GM21390 (cell line): ENCODE data around the gene OPN4.
A peak's percentile ranks its signal among the peaks of the same experiment; 100 is the strongest.

Experiments
- ATAC-seq: cut with Tn5 transposase; IDR thresholded peaks from one replicate; pipeline ENCODE4 v1.9.1; 2021; ENCODE audit not compliant: unreplicated experiment

Gene OPN4

DNA sequence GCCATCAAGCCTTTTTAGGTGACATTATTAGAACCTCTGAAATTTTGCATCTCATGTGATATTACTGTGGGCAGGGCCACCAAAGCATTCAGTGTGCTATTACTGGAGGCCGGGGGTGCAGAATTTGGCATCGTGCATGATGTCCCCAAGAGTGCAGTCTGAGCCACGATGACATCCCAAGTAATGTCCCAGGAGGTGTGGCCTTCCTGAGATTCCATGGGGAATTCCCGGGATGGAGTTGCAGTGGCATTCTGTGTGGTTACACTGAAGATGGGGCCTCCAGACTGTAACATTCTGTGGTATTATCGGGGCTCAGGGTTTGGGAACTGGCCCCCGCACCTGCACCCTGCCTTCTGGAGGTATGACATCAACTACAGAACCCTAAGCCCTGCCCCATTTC is 23.0 kb downstream of the OPN4 start:
- ATAC-seq: no peak

- no peak for ATAC-seq
Observed at GRCh38 chr10:86678999-86679792, 24.8 kb downstream of the OPN4 start.

DNA sequence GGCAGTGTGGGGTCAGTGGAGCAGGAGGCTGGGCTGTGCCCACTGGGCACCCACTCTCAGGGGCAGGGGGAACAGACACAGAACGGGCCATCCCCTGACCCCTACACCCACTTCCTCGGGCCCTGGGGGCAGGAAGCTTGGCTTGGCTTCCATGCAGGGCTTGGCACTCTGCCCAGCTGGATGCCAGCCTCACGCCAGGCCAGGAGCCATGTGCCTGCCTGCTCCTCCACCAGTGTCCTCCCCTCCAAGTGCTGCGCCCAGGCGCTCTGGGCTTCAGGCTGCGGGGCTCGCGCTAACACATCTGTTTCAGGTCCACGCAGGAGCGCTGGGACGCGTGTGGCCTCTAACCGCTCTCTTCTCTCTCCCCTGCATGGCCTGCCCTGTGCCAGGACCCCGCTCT is 26.7 kb downstream of the OPN4 start:
- ATAC-seq: no peak

GRCh38 chr10:86681722-86682386 is 27.5 kb downstream of the OPN4 start:
- no peak for ATAC-seq

DNA sequence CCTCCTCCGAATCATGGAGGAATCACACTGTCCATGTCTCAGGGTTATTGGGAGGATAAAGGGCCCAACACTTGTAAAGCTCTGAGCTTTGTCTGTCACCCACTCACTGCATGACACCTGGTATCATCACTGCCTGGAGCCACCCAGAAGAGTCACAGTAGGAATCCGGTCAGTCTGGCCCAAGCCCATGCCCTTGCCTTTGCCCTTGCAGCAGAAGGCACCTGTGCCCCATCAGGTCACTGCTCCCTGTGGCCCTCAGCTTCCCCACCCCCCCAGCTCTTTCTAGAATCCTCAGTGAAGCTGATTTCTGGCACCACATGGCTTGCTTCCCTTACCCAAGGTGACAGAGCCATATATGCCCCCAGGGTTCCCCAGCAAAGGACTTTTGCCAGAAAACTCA is 28.3 kb downstream of the OPN4 start:
- no peak for ATAC-seq

- no peak for ATAC-seq
Observed at GRCh38 chr10:86684331-86685097, 30.2 kb downstream of the OPN4 start.

DNA sequence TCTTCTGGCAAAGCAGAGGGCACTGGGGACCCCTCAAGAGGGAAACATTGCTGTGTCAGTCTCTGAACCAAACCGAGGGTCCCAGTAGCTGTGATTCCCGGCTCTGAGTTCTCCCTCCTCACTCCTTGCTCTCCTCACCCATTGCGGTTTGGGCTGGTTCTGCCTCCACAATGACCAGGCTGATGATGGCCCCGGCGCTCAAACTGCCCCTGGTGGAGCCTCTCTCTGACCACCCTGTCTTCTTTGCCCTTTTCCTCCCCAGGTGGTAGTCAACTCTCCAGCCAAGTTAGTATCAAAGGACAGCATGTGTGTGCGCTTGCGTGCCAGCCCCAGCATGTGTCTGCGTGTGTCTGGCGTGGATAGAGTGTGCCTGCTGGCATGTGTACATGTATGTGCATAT is 31.1 kb downstream of the OPN4 start:
- no peak for ATAC-seq

GRCh38 chr10:86685893-86686632 is 31.7 kb downstream of the OPN4 start:
- ATAC-seq: no peak

DNA sequence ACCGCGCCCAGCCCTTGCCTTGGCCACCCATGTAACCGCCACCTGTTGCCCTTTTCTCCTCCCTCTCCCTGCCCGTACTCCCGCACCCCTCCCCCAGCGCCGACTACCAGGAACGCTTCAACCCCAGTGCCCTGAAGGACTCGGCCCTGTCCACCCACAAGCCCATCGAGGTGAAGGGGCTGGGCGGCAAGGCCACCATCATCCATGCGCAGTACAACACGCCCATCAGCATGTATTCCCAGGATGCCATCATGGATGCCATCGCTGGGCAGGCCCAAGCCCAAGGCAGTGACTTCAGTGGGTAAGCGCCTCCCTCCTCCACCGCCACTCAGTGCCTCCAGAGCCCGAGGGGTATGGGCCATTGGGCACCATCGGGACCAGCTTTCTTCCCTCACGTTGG is 32.6 kb downstream of the OPN4 start:
- ATAC-seq: no peak

DNA sequence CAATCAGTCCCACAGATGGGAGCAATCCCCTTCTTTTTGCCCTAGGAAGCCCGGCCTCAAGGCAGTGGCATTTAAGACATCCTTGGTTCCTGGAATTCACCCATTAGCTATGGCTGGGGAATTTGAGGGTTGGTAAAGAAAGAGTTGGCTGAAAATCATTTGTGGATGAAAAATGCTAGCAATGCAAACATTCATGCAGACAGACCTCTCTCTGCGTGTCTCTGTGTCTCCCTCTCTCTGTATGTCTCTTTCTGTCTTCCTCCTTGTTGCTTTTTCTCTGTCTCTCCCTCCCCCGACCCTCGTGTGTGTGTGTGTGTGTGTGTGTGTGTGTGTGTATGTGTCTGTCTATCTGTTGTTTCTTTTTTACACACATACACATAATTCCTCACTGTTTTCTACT is 33.4 kb downstream of the OPN4 start:
- ATAC-seq: no peak

DNA sequence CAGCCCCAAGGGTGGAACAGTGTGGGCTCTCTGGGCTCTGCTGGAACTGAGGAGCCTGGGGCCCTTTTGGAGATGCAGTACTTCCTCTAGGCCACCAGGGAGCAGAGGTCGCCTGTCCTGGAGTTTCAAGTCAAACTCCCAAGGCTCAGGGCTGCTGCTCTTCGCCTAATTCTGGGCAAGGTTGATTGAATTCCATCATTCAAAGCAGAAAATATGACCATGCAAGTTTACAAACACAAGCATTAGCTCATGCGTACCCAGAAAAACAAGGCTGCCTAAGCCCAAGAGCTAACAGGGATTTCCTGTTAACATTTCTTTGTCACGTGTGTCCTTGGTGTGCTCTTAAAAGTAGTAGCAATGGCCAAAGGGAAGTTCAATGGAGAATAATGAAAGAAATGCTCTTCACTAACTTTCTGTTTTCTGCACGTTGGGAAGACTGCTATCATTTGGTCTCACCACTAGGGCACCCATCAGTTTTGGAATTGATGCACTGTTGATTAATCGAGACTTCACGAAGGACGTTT is 34.1 kb downstream of the OPN4 start:
- peak; percentile 82 for ATAC-seq

- ATAC-seq: no peak
Observed at GRCh38 chr10:86689146-86689545, 34.8 kb downstream of the OPN4 start.

DNA sequence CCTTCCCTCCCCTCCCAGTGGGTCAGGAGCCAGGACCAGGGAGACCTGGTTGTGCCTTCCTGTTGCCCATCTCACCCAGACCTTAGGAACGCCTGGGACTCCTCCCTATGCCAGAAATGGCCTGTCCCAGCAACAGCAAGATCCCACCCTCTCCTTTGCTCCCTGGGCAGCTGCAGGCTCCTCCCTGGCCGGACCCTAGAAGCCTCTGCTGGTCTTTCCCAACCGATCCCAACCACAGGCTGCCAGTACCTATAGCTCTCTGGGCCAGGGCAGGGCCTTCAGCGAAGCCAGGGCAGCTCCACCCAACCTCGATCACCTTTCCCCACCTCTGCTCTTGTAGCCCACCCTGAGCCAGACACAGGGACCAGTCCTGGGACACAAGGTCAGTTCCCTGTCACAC is 35.9 kb downstream of the OPN4 start:
- no peak for ATAC-seq

GRCh38 chr10:86690657-86691084 is 36.3 kb downstream of the OPN4 start:
- no peak for ATAC-seq

GRCh38 chr10:86691333-86692022 is 37.1 kb downstream of the OPN4 start:
- no peak for ATAC-seq

GRCh38 chr10:86692023-86692514 is 37.7 kb downstream of the OPN4 start:
- ATAC-seq: no peak

- no peak for ATAC-seq
Observed at GRCh38 chr10:86692664-86693063, 38.3 kb downstream of the OPN4 start.

DNA sequence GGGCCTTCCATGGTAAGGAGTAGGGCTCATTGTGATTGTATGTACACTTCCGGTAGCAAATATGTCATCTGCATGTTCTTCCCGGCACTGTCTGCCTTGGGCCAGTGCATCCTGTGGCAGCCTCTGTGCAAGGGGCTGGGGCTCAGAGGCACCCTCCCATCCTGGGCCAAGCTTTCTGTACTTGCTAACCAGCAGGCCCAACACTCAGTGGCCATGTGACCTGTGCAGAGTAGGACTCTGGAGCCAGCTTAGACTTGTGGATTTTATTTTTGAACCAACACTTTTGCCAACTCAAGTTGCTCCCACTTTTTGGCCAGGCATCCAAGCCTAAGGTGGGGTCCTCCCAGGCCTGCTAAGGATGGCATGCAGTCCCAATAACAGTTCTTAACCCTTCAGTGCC is 38.9 kb downstream of the OPN4 start:
- no peak for ATAC-seq

- ATAC-seq: no peak
Observed at GRCh38 chr10:86693721-86694369, 39.5 kb downstream of the OPN4 start.
